HG02588 (cell line): ENCODE results near the gene ZFPM1.

ENCODE experiments used
- ATAC-seq: cut with Tn5 transposase; IDR thresholded peaks from one replicate; pipeline ENCODE4 v1.9.1; 2021; ENCODE audit warnings: mild to moderate bottlenecking, moderate library complexity; ENCODE audit not compliant: unreplicated experiment

The ZFPM1 gene

GRCh38 chr16:88524973-88525662, 72.0 kb downstream of the ZFPM1 start:
- ATAC-seq, result no peak

GRCh38 chr16:88525663-88525990, 72.5 kb downstream of the ZFPM1 start:
- no peak for ATAC-seq

GRCh38 chr16:88526008-88526905, 73.2 kb downstream of the ZFPM1 start:
- no peak for ATAC-seq

GRCh38 chr16:88526906-88527185, 73.8 kb downstream of the ZFPM1 start:
- no peak for ATAC-seq

GRCh38 chr16:88527186-88527936, 74.3 kb downstream of the ZFPM1 start:
- ATAC-seq, result no peak

DNA sequence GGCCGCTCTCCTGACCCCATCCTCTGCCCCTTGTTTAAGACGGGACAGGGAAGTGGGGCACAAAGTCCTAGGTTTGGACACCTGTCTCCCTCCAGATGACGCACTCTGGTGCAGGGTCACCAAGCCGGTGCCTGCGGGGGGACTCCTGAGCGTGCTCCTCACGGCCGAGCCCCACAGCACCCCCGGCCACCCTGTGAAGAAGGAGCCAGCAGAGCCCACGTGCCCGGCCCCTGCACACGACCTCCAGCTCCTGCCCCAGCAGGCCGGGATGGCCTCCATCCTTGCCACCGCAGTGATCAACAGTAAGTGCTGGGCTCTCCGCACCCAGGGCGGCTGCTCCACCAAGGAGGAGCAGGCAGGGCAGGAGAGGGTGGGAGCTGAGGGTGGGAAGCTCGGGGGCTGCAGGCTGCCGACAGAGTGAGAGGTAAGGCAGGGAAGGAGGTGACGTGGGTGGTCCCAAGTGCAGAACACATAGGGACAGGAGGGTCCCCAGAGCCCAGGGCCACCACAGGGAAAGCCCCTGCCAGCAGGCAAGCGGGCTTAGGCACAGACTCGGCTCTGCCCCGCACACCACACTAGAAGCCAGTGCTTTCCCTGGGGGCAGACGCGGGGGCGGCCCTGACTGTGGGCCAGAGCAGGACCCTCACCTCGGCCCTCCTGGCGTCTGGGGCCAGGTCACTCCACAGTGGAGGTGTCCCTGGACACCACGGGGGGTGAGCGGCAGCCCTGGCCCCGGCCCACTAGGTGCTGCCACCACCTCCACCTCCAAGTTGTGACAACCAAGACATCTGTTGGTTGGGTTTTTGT, 75.1 kb downstream of the ZFPM1 start:
- ATAC-seq, result no peak

GRCh38 chr16:88528902-88529318, 75.8 kb downstream of the ZFPM1 start:
- no peak for ATAC-seq

DNA sequence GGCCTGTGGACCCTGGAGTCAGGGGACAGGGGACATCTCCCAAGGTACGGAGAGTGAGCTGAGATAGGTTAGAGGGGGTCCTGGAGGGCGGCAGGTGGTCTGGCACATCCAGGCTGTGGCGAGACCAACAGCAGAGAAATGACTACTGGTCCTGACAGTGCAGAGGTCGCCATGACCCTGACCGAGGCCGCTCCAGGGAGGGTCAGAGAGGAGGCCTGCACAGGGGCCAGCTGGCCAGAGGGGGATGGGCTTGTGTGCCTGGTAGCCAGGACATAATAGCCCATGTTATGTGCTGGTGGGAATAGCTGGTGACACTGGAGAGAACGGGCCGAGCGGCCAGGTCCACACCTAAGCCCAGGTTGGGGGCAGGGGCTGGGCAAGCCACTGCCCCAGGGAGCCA, 76.5 kb downstream of the ZFPM1 start:
- ATAC-seq, result no peak

- ATAC-seq, result no peak
These were observed 77.2 kb downstream of the ZFPM1 start for GRCh38 chr16:88530051-88530857.

GRCh38 chr16:88530858-88531203, 77.8 kb downstream of the ZFPM1 start:
- ATAC-seq, result no peak

GRCh38 chr16:88531346-88531745, 78.3 kb downstream of the ZFPM1 start:
- ATAC-seq, result no peak

DNA sequence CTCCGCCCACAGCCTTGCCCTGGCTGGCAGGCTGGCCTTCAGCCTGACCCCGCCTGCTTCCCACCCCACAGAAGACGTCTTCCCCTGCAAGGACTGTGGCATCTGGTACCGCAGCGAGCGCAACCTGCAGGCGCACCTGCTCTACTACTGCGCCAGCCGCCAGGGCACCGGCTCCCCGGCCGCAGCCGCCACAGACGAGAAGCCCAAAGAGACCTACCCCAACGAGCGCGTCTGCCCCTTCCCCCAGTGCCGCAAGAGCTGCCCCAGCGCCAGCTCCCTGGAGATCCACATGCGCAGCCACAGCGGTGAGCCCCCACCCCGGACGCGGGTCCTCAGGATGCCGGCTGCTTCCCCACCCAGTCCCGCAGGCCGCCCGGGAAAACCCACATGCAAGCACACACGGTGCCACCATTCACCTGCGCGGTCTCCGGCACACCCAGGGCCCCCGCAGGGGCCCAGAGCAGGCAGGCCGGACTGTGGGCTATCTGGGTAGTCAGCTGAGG, 78.9 kb downstream of the ZFPM1 start:
- ATAC-seq, result no peak

- no peak for ATAC-seq
These were observed 79.6 kb downstream of the ZFPM1 start for GRCh38 chr16:88532434-88533241.

GRCh38 chr16:88533381-88533917, 80.4 kb downstream of the ZFPM1 start:
- no peak for ATAC-seq

DNA sequence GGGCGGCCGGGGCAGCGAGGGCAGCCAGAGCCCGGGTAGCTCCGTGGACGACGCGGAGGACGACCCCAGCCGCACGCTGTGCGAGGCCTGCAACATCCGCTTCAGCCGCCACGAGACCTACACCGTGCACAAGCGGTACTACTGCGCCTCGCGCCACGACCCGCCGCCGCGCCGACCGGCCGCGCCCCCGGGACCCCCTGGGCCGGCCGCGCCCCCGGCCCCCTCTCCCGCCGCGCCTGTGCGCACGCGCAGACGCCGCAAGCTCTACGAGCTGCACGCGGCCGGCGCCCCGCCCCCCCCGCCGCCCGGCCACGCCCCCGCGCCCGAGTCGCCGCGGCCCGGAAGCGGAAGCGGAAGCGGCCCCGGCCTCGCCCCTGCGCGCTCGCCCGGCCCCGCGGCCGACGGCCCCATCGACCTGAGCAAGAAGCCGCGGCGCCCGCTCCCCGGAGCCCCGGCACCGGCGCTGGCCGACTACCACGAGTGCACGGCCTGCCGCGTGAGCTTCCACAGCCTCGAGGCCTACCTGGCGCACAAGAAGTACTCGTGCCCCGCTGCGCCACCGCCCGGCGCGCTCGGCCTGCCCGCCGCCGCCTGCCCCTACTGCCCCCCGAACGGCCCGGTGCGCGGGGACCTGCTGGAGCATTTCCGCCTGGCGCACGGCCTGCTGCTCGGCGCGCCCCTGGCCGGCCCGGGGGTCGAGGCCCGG, 81.0 kb downstream of the ZFPM1 start:
- ATAC-seq, result no peak

GRCh38 chr16:88534638-88535190, 81.6 kb downstream of the ZFPM1 start:
- no peak for ATAC-seq

DNA sequence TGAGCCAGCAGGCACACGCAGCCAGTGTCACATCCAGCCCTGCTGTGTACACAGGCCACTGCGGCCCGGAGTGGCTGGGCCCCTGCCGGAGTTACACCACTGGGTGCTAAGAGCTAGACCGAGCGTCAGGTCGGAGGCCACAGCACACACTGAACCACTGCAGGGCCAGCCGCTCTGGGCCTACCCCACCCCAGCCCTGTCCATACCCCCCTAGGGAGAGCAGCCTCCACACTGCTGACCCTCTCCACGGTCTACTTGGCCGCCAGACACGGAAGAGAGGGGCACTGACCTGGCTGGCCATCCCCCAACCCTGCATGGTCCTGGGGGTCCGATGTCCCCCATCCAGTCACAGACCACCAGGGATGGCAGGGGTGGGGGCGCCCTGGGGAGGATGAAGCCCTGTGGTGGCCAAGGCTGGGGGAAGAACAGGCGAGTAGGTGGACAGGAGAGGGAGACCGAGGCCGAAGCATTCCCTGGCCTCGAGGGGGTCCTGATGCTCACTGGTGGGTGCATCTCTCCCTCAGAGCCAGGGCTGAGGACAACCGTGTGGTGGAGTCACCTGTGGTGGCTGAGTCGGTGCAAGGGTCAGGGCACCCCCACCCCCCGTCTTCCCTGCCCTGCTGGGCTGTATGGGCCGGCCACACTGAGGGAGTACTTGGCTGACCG, 82.2 kb downstream of the ZFPM1 start:
- ATAC-seq, result no peak

DNA sequence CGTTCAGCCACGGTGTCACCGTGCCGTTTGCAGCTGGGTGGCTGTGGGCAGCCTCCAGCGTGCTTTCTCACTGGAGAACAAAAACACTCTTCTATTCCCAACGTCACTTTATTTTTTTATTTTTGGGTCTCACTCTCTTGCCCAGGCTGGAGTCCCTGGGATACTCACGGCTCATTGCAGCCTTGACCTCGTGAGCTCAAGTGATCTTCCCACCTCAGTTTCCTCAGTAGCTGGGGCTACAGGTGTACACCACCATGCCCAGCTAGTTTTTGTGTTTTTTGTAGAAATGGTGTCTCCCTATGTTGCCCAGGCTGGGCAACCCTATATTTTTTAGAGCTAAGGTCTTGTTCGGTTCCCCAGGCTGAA, 82.8 kb downstream of the ZFPM1 start:
- ATAC-seq, result no peak
